ENCODE results near the gene TCF12.
"Not testable (repeated sequence)": the region's sequence is repeated elsewhere in the genome, so short reads cannot be mapped to it uniquely, and the experiment has no call there.

The TCF12 gene

DNA sequence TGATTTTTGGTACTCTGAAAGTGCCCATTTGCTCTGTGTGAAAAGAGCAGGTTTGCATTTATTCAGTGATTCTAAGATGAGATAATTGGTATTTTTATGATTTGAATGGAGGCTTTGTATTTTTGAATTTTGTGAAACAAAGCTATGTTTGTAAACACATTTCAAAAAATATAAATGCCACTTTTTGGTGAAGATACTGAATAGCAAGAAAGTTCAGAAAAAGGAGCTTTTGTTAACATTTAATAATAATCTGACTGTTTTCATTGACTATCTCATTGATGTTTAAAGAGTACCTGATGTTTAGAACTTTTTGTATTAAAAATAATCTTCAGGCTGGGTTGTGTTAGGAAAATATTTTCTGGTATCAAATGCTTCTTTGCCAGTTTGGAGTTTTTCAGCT is 23.7 kb downstream of the TCF12 start:
- peaks cover 4% of the 10 kb centered on the region; the same call in 1 of the 2 replicates for H3K9me3 ChIP-seq
- no peaks in the 10 kb centered on the region for H3K36me3 ChIP-seq (replicated peaks)
- H3K4me1 ChIP-seq, result peaks cover 21% of the 10 kb centered on the region
- DNase-seq (ENCODE audit: low spot score in 2 of 2), result no peak
- no peak overlapping the region for H3K4me3 ChIP-seq
- in situ Hi-C loops (cut with MboI; ENCODE audit: low sequenced_read_pairs), result no loop called here
- H3K27me3 ChIP-seq (ENCODE audit: low read depth), result no peaks in the 10 kb centered on the region

DNA sequence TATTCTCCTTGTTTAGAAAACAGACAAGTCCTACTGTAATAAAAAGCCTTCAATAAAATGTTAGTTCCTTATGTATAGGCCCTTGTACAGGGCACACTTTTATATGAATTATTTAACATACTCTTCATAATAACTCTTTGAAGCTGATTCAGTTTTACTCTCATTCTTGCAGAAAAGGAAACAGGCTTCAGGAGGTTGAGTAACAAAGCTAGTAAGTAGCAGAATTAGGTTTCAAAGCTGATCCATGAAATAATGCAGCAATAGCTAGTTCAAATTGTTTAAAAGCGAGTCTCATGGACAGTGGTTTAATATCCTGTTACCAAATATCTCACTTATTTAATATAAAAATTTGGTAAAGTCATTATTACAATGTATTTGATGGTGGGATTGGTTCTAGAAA is 25.0 kb downstream of the TCF12 start:
- DNase-seq (ENCODE audit: low spot score in 2 of 2), result no peak
- H3K4me3 ChIP-seq, result no peak overlapping the region
- H3K9me3 ChIP-seq, result peaks cover 4% of the 10 kb centered on the region; the same call in 1 of the 2 replicates
- H3K27me3 ChIP-seq (ENCODE audit: low read depth), result no peaks in the 10 kb centered on the region
- no peaks in the 10 kb centered on the region for H3K36me3 ChIP-seq (replicated peaks)
- H3K4me1 ChIP-seq, result peaks cover 24% of the 10 kb centered on the region
- in situ Hi-C loops (cut with MboI; ENCODE audit: low sequenced_read_pairs), result no loop called here

DNA sequence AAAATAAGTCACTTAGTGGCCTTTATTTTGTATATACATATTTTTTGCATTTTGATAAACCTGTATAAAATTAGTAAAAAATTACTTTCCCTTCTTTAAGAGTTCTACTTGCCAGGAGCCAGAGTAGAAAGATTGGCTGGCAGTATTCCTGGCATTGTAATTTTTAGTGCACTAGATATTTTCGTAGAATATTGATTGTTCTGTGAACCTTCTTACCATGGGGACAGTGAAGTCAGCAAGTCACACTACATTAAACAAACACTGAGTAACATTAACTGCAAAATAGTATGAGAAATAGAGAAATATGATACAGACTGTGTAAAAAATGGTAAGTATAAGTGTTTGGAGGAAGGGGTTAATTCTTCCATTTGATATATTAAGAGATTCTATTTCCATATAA is 26.0 kb downstream of the TCF12 start:
- H3K9me3 ChIP-seq, result peaks cover 4% of the 10 kb centered on the region; the same call in 1 of the 2 replicates
- H3K27me3 ChIP-seq (ENCODE audit: low read depth), result no peaks in the 10 kb centered on the region
- in situ Hi-C loops (cut with MboI; ENCODE audit: low sequenced_read_pairs), result no loop called here
- H3K4me1 ChIP-seq, result peaks cover 24% of the 10 kb centered on the region
- DNase-seq (ENCODE audit: low spot score in 2 of 2), result no peak
- no peak overlapping the region for H3K4me3 ChIP-seq
- H3K36me3 ChIP-seq (replicated peaks), result no peaks in the 10 kb centered on the region

DNA sequence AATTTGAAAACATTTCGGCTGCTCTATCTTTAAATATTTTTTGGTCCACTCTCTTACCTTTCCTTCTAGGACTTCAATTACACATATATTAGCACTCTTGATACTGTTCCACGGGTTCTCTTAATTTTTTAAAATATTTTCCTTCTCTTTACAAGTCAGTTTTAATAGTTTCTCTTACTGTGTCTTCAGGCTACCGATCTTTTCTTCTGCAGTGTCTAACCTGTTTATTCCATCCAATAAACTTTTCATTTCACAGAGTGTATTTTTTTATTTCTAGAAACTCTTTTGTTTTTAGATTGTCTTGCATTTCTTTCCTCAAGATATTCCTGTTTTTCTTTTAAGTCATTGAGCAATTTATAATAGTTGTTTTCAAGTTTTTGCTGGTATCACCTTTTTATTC is 27.7 kb downstream of the TCF12 start:
- no peak overlapping the region for H3K4me3 ChIP-seq
- H3K27me3 ChIP-seq (ENCODE audit: low read depth), result no peaks in the 10 kb centered on the region
- in situ Hi-C loops (cut with MboI; ENCODE audit: low sequenced_read_pairs), result no loop called here
- H3K36me3 ChIP-seq (replicated peaks), result no peaks in the 10 kb centered on the region
- no peak for DNase-seq (ENCODE audit: low spot score in 2 of 2)
- peaks cover 4% of the 10 kb centered on the region; the same call in 1 of the 2 replicates for H3K9me3 ChIP-seq
- H3K4me1 ChIP-seq, result peaks cover 24% of the 10 kb centered on the region

DNA sequence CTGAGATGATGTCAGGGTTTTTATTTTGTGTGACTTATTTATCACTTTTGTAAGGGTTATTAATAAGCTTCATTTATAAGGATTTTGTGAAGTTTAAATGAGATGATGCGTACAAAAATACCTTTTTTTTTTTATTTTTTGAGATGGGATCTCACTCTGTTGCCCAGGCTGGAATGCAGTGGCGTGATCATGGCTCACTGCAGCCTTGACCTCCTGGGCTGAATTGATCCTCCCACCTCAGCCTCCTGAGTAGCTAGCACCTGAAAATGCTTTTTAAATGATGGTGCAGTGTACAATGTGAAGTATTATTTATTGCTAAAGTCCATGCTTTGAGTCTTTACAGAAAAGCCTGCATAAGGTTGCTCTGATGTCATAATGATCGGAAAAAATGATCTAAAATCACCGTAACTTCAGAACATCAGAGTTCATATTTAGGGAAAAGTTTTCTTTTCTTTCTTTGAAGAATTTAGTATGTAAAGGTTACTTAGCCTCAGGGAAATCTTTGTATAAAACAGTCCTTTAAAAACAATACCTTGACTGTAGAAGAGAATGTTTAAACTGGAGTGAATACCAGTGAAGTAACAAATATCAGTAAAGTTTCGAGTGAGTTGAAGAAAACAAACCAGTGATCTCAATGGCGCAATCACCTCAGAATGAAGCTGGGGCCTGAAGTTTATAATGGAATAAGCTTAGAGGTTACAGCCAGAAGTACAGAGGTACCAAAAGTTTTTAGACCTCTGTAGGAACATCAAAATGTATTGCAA is 29.7 kb downstream of the TCF12 start:
- Histone ChIP-seq H3K27me3 (ENCODE audit: low read depth) (no peaks in the 10 kb centered on the region), H3K36me3 (replicated peaks) (no peaks in the 10 kb centered on the region), H3K4me1 (peaks cover 8% of the 10 kb centered on the region), H3K9me3 (peaks cover 4% of the 10 kb centered on the region; the same call in 1 of the 2 replicates), H3K4me3 (no peak overlapping the region)
- in situ Hi-C loops (cut with MboI; ENCODE audit: low sequenced_read_pairs), result no loop called here
- no peak for DNase-seq (ENCODE audit: low spot score in 2 of 2)

DNA sequence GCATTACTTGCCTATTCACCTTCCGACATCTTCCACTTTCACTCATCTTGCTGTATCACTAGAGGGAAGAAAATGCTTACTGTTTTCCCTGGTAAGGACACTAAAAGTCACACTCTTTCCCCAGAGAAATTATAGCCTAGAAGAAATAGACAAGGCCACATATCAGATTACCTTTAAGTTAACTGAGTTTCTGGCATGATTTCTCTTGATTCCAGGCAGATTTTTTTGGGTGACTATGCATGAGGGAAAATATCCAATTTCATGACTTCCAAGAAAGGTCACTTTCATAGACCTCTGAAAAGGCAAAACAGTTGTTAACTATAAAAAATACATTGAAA is 30.3 kb downstream of the TCF12 start:
- peaks cover 6% of the 10 kb centered on the region for H3K4me1 ChIP-seq
- peaks cover 4% of the 10 kb centered on the region; the same call in 1 of the 2 replicates for H3K9me3 ChIP-seq
- no peak for DNase-seq (ENCODE audit: low spot score in 2 of 2)
- H3K36me3 ChIP-seq (replicated peaks), result no peaks in the 10 kb centered on the region
- in situ Hi-C loops (cut with MboI; ENCODE audit: low sequenced_read_pairs), result no loop called here
- no peaks in the 10 kb centered on the region for H3K27me3 ChIP-seq (ENCODE audit: low read depth)
- H3K4me3 ChIP-seq, result no peak overlapping the region

DNA sequence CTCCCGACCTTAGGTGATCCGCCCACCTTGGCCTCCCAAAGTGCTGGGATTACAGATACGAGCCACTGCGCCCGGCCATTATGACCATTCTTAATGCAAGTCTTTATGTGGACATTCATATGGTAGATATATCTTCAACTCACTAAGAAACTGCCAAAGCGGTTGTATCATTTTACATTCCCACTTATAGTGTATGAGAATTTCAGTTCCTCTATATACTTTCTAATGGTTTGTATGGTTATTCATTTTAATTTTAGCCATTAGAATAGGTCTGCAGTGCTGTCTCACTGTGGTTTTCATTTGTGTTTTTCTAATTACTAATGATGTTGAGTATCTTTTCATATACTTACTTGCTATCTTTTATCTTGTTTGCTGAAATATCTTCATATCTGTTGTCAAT is 32.5 kb downstream of the TCF12 start:
- no peak for DNase-seq (ENCODE audit: low spot score in 2 of 2)
- peaks cover 6% of the 10 kb centered on the region for H3K4me1 ChIP-seq
- H3K4me3 ChIP-seq, result no peak overlapping the region
- peaks cover under 1% of the 10 kb centered on the region; the same call in 1 of the 2 replicates for H3K9me3 ChIP-seq
- no peaks in the 10 kb centered on the region for H3K27me3 ChIP-seq (ENCODE audit: low read depth)
- no peaks in the 10 kb centered on the region for H3K36me3 ChIP-seq (replicated peaks)
- in situ Hi-C loops (cut with MboI; ENCODE audit: low sequenced_read_pairs), result no loop called here

DNA sequence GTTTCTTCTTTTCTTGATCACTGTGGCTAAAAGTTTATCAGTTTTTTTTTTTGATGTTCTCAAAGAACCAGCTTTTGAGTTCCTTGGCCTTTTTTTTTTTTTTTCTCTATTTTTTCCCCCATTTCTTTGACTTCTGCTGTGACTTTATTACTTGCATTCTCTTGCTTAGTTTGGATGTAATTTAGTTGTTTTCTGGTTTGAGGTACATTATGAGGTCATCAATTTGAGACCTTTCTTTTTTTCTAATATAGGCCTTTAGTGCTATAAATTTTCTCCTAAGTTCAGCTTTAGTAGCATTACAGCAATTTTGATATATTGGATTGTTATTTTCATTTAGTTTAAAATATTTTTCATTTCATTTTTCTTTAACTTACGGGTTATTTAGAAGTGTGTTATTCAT is 35.3 kb downstream of the TCF12 start:
- no peak for DNase-seq (ENCODE audit: low spot score in 2 of 2)
- in situ Hi-C loops (cut with MboI; ENCODE audit: low sequenced_read_pairs), result no loop called here
- Histone ChIP-seq H3K27me3 (ENCODE audit: low read depth) (no peaks in the 10 kb centered on the region), H3K4me1 (peaks cover 13% of the 10 kb centered on the region), H3K4me3 (no peak overlapping the region), H3K36me3 (replicated peaks) (no peaks in the 10 kb centered on the region; the same call in 1 of the 2 replicates), H3K9me3 (no peaks in the 10 kb centered on the region)

DNA sequence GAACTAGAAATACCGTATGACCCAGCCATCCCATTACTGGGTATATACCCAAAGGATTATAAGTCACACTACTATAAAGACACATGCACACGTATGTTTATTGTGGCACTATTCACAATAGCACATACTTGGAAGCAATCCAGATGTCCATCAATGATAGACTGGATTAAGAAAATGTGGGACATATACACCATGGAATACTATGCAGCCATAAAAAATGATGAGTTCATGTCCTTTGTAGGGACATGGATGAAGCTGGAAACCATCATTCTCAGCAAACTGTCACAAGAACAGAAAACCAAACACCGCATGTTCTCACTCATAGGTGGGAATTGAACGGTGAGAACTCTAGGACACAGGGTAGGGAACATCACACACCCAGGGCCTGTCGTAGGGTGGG is 36.6 kb downstream of the TCF12 start:
- H3K36me3 ChIP-seq (replicated peaks); in situ Hi-C loops (cut with MboI; ENCODE audit: low sequenced_read_pairs); H3K9me3 ChIP-seq; H3K4me3 ChIP-seq; H3K27me3 ChIP-seq (ENCODE audit: low read depth); DNase-seq (ENCODE audit: low spot score in 2 of 2): not testable (repeated sequence)
- H3K4me1 ChIP-seq, result peaks cover 14% of the 10 kb centered on the region

DNA sequence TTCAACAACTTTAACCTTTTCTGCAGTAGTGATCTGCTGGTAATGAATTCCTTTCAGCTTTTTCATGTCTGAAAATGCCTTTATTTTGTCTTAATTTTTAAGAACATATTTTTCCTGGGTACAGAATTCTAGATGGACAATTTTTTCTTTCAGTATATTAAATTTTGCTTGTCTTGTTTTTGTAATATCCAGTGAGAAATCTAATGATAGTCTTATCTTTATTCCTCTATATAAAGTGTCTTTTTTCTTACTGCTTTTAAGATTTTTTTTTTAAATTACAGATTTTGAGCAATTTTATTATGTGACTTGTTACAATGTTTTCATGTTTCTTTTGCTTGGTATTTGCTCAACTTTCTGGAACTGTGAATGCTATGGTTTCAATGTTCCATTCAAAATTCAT is 38.1 kb downstream of the TCF12 start:
- in situ Hi-C loops (cut with MboI; ENCODE audit: low sequenced_read_pairs), result no loop called here
- H3K9me3 ChIP-seq, result no peaks in the 10 kb centered on the region
- no peak overlapping the region for H3K4me3 ChIP-seq

DNA sequence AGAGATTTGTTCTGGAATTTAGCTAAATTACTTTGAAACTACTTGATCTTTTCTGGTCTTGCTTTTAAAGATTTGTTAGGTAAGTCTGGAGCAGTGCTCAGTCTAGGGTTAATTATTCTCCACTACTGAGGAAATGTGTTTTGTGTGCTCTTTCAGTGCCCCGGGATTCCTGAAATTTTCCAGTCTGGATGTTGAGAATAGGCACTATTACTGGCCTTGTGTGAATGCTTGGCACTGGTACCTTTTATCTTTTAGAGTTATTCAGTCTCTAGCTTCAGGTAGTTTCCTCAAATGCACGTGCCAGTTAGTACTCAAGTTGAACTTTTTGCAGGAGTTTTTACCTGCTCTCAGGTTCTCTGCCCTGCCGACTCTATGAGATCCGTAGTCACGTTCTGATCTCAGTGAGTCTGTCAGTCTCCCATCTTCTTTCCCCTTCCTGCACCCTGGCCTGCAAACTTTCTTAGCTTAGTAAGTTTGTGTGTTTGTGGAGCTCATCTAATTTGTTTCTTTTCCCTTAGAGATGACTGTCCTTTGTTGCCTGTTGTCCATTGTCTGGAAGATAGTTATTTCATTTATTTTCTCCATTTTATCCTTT is 39.5 kb downstream of the TCF12 start:
- in situ Hi-C loops (cut with MboI; ENCODE audit: low sequenced_read_pairs), result no loop called here
- H3K36me3 ChIP-seq (replicated peaks), result no peaks in the 10 kb centered on the region; the same call in 1 of the 2 replicates
- no peak overlapping the region for H3K4me3 ChIP-seq
- no peaks in the 10 kb centered on the region for H3K9me3 ChIP-seq
- H3K27me3 ChIP-seq (ENCODE audit: low read depth), result no peaks in the 10 kb centered on the region
- DNase-seq (ENCODE audit: low spot score in 2 of 2), result no peak
- peaks cover 30% of the 10 kb centered on the region for H3K4me1 ChIP-seq

More for the DNA sequence above, 38.1 kb downstream of the TCF12 start:
- peaks cover 18% of the 10 kb centered on the region for H3K4me1 ChIP-seq
- H3K27me3 ChIP-seq (ENCODE audit: low read depth), result no peaks in the 10 kb centered on the region
- DNase-seq (ENCODE audit: low spot score in 2 of 2), result no peak
- H3K36me3 ChIP-seq (replicated peaks), result no peaks in the 10 kb centered on the region; the same call in 1 of the 2 replicates

DNA sequence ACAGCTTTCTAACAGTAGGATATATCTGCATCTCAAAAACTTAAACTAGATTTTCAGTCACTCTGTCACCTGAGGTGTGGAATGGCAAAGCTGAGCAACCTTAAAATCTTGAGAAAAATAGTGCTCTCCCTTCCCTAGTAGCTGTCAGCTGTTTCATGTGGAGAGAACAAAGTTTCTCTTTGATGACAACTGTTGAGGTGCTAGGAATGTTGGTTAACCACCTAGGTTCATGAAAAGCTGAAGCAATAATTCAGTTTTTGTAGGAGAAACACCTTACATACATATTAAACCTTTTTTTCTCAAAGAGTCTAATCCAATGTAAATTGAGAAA is 40.8 kb downstream of the TCF12 start:
- H3K9me3 ChIP-seq, result no peaks in the 10 kb centered on the region
- no peak overlapping the region for H3K4me3 ChIP-seq
- H3K27me3 ChIP-seq (ENCODE audit: low read depth), result no peaks in the 10 kb centered on the region
- H3K36me3 ChIP-seq (replicated peaks), result no peaks in the 10 kb centered on the region; the same call in 1 of the 2 replicates
- no peak for DNase-seq (ENCODE audit: low spot score in 2 of 2)
- in situ Hi-C loops (cut with MboI; ENCODE audit: low sequenced_read_pairs), result no loop called here
- H3K4me1 ChIP-seq, result peaks cover 41% of the 10 kb centered on the region

DNA sequence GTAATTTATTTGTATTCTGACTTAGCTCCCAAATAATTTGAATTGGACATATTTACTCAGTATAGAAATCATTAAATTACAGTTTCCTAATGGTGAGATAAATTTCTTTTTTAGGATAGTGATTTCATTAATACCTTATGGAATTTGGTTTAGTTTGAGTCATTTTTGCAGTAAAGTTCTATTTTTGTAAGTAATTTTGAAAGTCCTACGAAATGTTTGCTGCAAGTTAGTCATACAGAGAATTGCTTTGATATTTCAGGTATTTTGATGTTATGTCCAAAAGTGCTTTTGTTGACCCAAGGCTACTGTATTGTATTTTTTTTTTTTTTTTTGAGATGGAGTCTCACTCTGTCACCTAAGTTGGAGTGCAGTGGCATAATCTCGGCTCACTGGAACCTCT is 41.7 kb downstream of the TCF12 start:
- in situ Hi-C loops (cut with MboI; ENCODE audit: low sequenced_read_pairs), result no loop called here
- no peaks in the 10 kb centered on the region; the same call in 1 of the 2 replicates for H3K36me3 ChIP-seq (replicated peaks)
- no peak for DNase-seq (ENCODE audit: low spot score in 2 of 2)
- peaks cover 41% of the 10 kb centered on the region for H3K4me1 ChIP-seq
- no peaks in the 10 kb centered on the region for H3K9me3 ChIP-seq
- no peaks in the 10 kb centered on the region for H3K27me3 ChIP-seq (ENCODE audit: low read depth)
- no peak overlapping the region for H3K4me3 ChIP-seq

DNA sequence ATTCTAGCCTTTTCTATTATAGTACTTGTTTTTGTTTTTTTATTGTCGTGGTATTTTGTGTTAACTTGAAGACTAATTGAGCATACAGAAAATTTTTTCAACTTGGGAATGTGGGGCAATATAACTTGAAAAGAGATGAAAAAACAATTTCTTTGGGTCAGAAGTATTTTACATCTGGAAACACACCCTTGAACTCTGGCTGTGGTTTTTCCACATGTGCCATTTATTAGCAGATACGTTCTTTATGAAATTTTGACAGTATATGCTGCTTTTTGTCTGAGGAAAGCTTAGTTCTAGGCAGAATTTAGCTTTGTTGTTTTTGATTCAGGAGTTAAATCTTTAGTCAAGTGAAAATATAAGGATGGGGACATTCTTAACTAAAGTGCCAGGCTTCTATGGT is 44.7 kb downstream of the TCF12 start:
- Histone ChIP-seq H3K4me1 (peaks cover 33% of the 10 kb centered on the region), H3K9me3 (no peaks in the 10 kb centered on the region), H3K27me3 (ENCODE audit: low read depth) (no peaks in the 10 kb centered on the region), H3K4me3 (no peak overlapping the region), H3K36me3 (replicated peaks) (no peaks in the 10 kb centered on the region; the same call in 1 of the 2 replicates)
- no peak for DNase-seq (ENCODE audit: low spot score in 2 of 2)
- in situ Hi-C loops (cut with MboI; ENCODE audit: low sequenced_read_pairs), result no loop called here
